Endothelial cell of umbilical vein (primary cell): Measurements from ENCODE around the gene PDCD1. TPM values are rescaled to one million over a fixed set of nuclear protein-coding genes. Genes with fewer than 3 reads are reported as not detected.

Source experiments
- BruUV-seq: library from RNA; stranded (reverse); fragments of 400-500 nt; replicated peaks from 2 replicates; lab custom pipeline; 2021; lab: Mats Ljungman, UMichigan
- CTCF ChIA-PET: fragments of 300-600, 350-600 bp; sonication (Branson Sonifier 250); formaldehyde crosslinking; loops from one replicate; lab custom pipeline; 2021; ENCODE audit warnings: antibody characterized with exemption, inconsistent platforms; lab: Charles Lee
- POLR2A ChIA-PET: fragments of 300-600, 350-600 bp; sonication (Branson Sonifier 250); formaldehyde crosslinking; loops from one replicate; lab custom pipeline; 2021; ENCODE audit warnings: antibody characterized with exemption, inconsistent platforms; lab: Charles Lee
- DNase-seq: peaks from one replicate; pipeline ENCODE4 v3.0.0-alpha.2; 2011; ENCODE audit warnings: low read depth, low spot score
- FAIRE-seq: peaks from 2 replicates; lab custom pipeline; 2011; peaks lifted over from hg19 to GRCh38; lab: Jason Lieb, UNC
- H2AFZ ChIP-seq: 2 replicates; pipeline ENCODE4 v1.6.0; 2012; ENCODE audit warnings: low read depth, low read length, control low read depth, inconsistent platforms
- H3K27ac ChIP-seq: 2 replicates; pipeline ENCODE4 v1.5.1; 2011; ENCODE audit warnings: low read depth, mild to moderate bottlenecking, control low read depth, low read length, moderate library complexity; ENCODE audit not compliant: insufficient read depth
- H3K27me3 ChIP-seq, 2 experiments: 2 replicates each; pipeline versions ENCODE4 v1.6.0 to v1.6.1; 2011; ENCODE audit warnings: low read length in 2 of 2, mixed read lengths in 1 of 2; ENCODE audit not compliant: control insufficient read depth in 2 of 2, insufficient read depth in 2 of 2
- H3K36me3 ChIP-seq, 2 experiments: 2 replicates in 1 of 2; 3 replicates in 1 of 2; pipeline ENCODE4 v1.5.1; 2011; ENCODE audit warnings: low read length in 2 of 2, mild to moderate bottlenecking in 1 of 2, moderate library complexity in 1 of 2; ENCODE audit not compliant: control insufficient read depth in 2 of 2, insufficient read depth in 2 of 2; ENCODE audit errors: extremely low read depth in 1 of 2
- H3K4me1 ChIP-seq: 3 replicates; pipeline ENCODE4 v1.5.1; 2011; ENCODE audit warnings: mild to moderate bottlenecking, low read length; ENCODE audit not compliant: control insufficient read depth, insufficient read depth; ENCODE audit errors: extremely low read depth
- H3K4me2 ChIP-seq: 2 replicates; pipeline ENCODE4 v1.6.1; 2011; ENCODE audit warnings: low read length, control low read depth, mixed read lengths; ENCODE audit not compliant: insufficient read depth
- H3K4me3 ChIP-seq, 3 experiments: fragments of 200-600 bp in 1 of 3; sonication (generic), shearing (Covaris generic) in 1 of 3; replicated peaks in 1 of 3; 2 replicates each; pipeline ENCODE4 v1.5.1; 2011 to 2016; ENCODE audit warnings: control low read depth in 3 of 3, low read length in 3 of 3, mild to moderate bottlenecking in 2 of 3, inconsistent platforms in 1 of 3, low read depth in 1 of 3, moderate library complexity in 1 of 3; ENCODE audit not compliant: insufficient read depth in 1 of 3
- H3K79me2 ChIP-seq: 2 replicates; pipeline ENCODE4 v1.6.0; 2012; ENCODE audit warnings: low read length, inconsistent platforms; ENCODE audit not compliant: control insufficient read depth, insufficient read depth
- H3K9ac ChIP-seq: replicated peaks from 2 replicates; pipeline ENCODE3; 2011; ENCODE audit warnings: low read length, control low read depth; ENCODE audit not compliant: insufficient read depth; ENCODE audit errors: extremely low read depth
- H3K9me1 ChIP-seq: replicated peaks from 3 replicates; pipeline ENCODE4 v1.6.0; 2011; ENCODE audit warnings: mild to moderate bottlenecking, low read length; ENCODE audit not compliant: control insufficient read depth, insufficient read depth; ENCODE audit errors: extremely low read depth
- H3K9me3 ChIP-seq: replicated peaks from 2 replicates; pipeline ENCODE4 v1.5.1; 2012; ENCODE audit warnings: low read length, inconsistent platforms; ENCODE audit not compliant: control insufficient read depth, insufficient read depth
- H4K20me1 ChIP-seq: replicated peaks from 2 replicates; pipeline ENCODE3; 2011; ENCODE audit warnings: mild to moderate bottlenecking, low read length; ENCODE audit not compliant: control insufficient read depth, insufficient read depth; ENCODE audit errors: extremely low read depth
- EZH2 ChIP-seq: IDR thresholded peaks from 2 replicates; pipeline ENCODE4 v1.6.1; 2012; ENCODE audit warnings: borderline replicate concordance, low read depth, mild to moderate bottlenecking, moderate library complexity, low read length, inconsistent platforms; ENCODE audit not compliant: severe bottlenecking
- FOS ChIP-seq: IDR thresholded peaks from 2 replicates; pipeline ENCODE4 v1.6.1; 2011; ENCODE audit warnings: mild to moderate bottlenecking, low read length, moderate library complexity, borderline replicate concordance; ENCODE audit not compliant: insufficient read depth
- GATA2 ChIP-seq: IDR thresholded peaks from 2 replicates; pipeline ENCODE4 v1.7.0; 2011; ENCODE audit warnings: low read depth, mild to moderate bottlenecking, moderate library complexity, mixed read lengths, low read length; ENCODE audit not compliant: insufficient read length, insufficient read depth
- JUN ChIP-seq: IDR thresholded peaks from 2 replicates; pipeline ENCODE4 v1.6.1; 2011; ENCODE audit warnings: borderline replicate concordance, low read depth; ENCODE audit not compliant: insufficient read length, insufficient read depth
- MAX ChIP-seq: IDR thresholded peaks from 2 replicates; pipeline ENCODE4 v1.6.1; 2011; ENCODE audit not compliant: insufficient read depth, insufficient read length
- MYC ChIP-seq: IDR thresholded peaks from one replicate; pipeline ENCODE4 v1.6.1; 2011; ENCODE audit warnings: mild to moderate bottlenecking, low read depth, low read length
- POLR2A ChIP-seq: IDR thresholded peaks from 2 replicates; pipeline ENCODE4 v1.6.1; 2012; ENCODE audit warnings: low read depth, mild to moderate bottlenecking, control low read depth, low read length
- POLR2AphosphoS5 ChIP-seq: IDR thresholded peaks from 2 replicates; pipeline ENCODE4 v1.6.1; 2012; ENCODE audit warnings: low read depth, mild to moderate bottlenecking, control low read depth, low read length, moderate library complexity; ENCODE audit not compliant: insufficient read depth
- dilution Hi-C: fragments of 300-500 bp; cut with MboI; formaldehyde crosslinking; loops from one replicate; pipeline ENCODE4 v1.15.0; 2019; ENCODE audit warnings: low sequenced_read_pairs; ENCODE audit not compliant: extremely low pct_ligation_motif_present
- intact Hi-C: fragments of 100-400 bp; cut with micrococcal nuclease; formaldehyde crosslinking; loops from one replicate; pipeline ENCODE4 v1.10.0; 2022
- polyA plus RNA-seq, 4 experiments: library from polyadenylated mRNA; depleted of rRNA in 3 of 4; stranded (reverse) in 3 of 4; unstranded in 1 of 4; fragments of >200 nt; gene quantifications; 2 replicates each; pipeline versions ENCODE4 v1.2.1 to v1.2.3, GENCODE V29; 2011 to 2012; ENCODE audit warnings: missing spikeins in 1 of 4
- total RNA-seq: library from RNA; stranded (reverse); gene quantifications from 2 replicates; pipeline ENCODE4 v1.2.3, GENCODE V29; 2021
- TF ChIP-seq, protein P1 (sequence below), 2 donors: IDR thresholded peaks; 1 replicate in 1 of 2; 2 replicates in 1 of 2; pipeline ENCODE4 v1.5.1; 2011; ENCODE audit warnings: low read length in 2 of 2, mild to moderate bottlenecking in 2 of 2, moderate library complexity in 2 of 2, control low read depth in 1 of 2, inconsistent platforms in 1 of 2, low read depth in 1 of 2; ENCODE audit not compliant: insufficient read depth in 1 of 2; ENCODE audit errors: extremely low read depth in 1 of 2

PDCD1 gene
- total and polyA plus RNA-seq, 2 donors (not counting 3 experiments of a cell fraction or from before 2014, with no cell fraction given): not detected

- Histone ChIP-seq H3K36me3 (no peaks in the 10 kb centered on the region), H2AFZ (no peak overlapping the region), H3K4me3 (no peak overlapping the region), H3K27ac (no peak overlapping the region), H3K9me1 (no peaks in the 10 kb centered on the region), H3K9ac (no peak overlapping the region), H3K4me1 (no peaks in the 10 kb centered on the region), H3K27me3 (peaks cover 18 to 33% of the 10 kb centered on the region in 2 experiments), H3K4me2 (no peak overlapping the region), H3K9me3 (no peaks in the 10 kb centered on the region), H3K79me2 (no peaks in the 10 kb centered on the region), H4K20me1 (no peaks in the 10 kb centered on the region)
- dilution Hi-C loops (no loop called here), intact Hi-C loops (no loop called here)
- TF ChIP-seq MYC: no peak
- TF ChIP-seq EZH2: no peak
- no peak for TF ChIP-seq MAX
- no peak for TF ChIP-seq POLR2AphosphoS5
- no peak for TF ChIP-seq FOS
- TF ChIP-seq GATA2: no peak
- no peak for TF ChIP-seq JUN
- no peak for DNase-seq
- ChIA-PET CTCF (no interaction called here), POLR2A (interaction anchor here (0.6 to 0.7 kb wide), 2 partner anchors 18 to 62 kb away, joined by 3 read pairs; no protein-coding TSS in a partner anchor)
- no peak for FAIRE-seq
- BruUV-seq: no TSS peak
These were observed 23.1 kb downstream of the PDCD1 start for GRCh38 chr2:241835611-241836010.

- Histone ChIP-seq H3K36me3 (no peaks in the 10 kb centered on the region), H3K4me3 (no peak overlapping the region), H3K27me3 (peaks cover 18 to 33% of the 10 kb centered on the region in 2 experiments), H3K79me2 (no peaks in the 10 kb centered on the region), H3K4me1 (no peaks in the 10 kb centered on the region), H3K9ac (no peak overlapping the region), H4K20me1 (no peaks in the 10 kb centered on the region), H3K27ac (no peak overlapping the region), H3K9me3 (no peaks in the 10 kb centered on the region), H3K9me1 (no peaks in the 10 kb centered on the region), H3K4me2 (no peak overlapping the region), H2AFZ (no peak overlapping the region)
- dilution Hi-C loops: no loop called here
- TF ChIP-seq, protein P1, sequence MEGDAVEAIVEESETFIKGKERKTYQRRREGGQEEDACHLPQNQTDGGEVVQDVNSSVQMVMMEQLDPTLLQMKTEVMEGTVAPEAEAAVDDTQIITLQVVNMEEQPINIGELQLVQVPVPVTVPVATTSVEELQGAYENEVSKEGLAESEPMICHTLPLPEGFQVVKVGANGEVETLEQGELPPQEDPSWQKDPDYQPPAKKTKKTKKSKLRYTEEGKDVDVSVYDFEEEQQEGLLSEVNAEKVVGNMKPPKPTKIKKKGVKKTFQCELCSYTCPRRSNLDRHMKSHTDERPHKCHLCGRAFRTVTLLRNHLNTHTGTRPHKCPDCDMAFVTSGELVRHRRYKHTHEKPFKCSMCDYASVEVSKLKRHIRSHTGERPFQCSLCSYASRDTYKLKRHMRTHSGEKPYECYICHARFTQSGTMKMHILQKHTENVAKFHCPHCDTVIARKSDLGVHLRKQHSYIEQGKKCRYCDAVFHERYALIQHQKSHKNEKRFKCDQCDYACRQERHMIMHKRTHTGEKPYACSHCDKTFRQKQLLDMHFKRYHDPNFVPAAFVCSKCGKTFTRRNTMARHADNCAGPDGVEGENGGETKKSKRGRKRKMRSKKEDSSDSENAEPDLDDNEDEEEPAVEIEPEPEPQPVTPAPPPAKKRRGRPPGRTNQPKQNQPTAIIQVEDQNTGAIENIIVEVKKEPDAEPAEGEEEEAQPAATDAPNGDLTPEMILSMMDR (IDR thresholded peaks at IDR 0.05; ENCODE audit: extremely low read depth in 1 of 2, insufficient read depth in 1 of 2, low read depth in 1 of 2, low read length in 2 of 2): no peak
- no peak for TF ChIP-seq FOS
- TF ChIP-seq POLR2AphosphoS5: no peak
- TF ChIP-seq MAX: no peak
- no peak for TF ChIP-seq GATA2
- TF ChIP-seq EZH2: no peak
- no peak for TF ChIP-seq MYC
- TF ChIP-seq POLR2A: no peak
- TF ChIP-seq JUN: no peak
- POLR2A ChIA-PET: no interaction called here
- intact Hi-C loops: no loop called here
- no TSS peak for BruUV-seq
- CTCF ChIA-PET: no interaction called here
- no peak for DNase-seq
- FAIRE-seq: no peak
These were observed 24.0 kb downstream of the PDCD1 start for GRCh38 chr2:241834527-241835210.
